ENCODE measurements around the gene TRRAP.
A peak's percentile ranks its signal among the peaks of the same experiment; 100 is the strongest.

DNA sequence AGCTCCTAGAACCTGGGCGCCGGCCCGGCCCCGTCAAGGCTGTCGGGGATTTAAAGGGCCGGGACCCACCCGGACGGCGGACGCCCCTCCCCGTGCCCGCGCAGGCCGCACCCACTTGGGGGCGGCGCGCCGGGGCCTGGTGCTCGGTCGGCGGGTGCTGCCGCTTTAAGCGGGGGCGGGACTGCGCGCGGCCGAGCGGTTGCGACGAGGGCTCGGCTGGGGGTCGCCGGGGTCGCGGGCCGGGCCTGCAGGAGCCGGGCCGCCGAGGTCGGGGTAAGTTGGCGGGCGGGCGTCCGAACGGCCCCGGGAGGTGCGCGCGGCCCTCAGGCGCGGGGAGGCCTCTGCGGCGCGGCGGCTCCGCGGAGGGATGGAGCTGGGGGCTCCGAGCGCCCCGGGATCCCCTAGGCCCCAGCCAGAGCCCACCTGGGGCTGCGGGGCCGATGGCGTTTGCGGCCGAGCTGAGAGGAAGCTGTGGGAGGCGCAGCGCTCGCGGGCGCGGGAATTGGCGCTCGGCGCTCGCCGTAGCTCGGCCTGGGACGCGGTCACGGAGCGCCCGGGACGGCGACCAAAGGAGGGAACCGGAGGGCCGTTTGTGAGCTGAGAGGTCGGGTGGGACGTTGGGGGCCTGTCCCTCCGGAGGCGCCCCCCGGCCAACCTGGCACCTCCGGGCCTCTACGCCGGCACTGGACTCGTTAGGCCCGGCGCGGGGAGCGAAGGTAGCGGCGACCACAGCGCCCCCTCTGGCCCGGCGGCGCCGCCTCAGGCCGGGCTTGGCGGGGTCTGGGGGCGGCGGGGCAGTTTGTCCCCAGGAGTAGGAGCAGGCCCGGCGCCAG is at the start of gene TRRAP:
- TF ChIP-seq, protein P1, sequence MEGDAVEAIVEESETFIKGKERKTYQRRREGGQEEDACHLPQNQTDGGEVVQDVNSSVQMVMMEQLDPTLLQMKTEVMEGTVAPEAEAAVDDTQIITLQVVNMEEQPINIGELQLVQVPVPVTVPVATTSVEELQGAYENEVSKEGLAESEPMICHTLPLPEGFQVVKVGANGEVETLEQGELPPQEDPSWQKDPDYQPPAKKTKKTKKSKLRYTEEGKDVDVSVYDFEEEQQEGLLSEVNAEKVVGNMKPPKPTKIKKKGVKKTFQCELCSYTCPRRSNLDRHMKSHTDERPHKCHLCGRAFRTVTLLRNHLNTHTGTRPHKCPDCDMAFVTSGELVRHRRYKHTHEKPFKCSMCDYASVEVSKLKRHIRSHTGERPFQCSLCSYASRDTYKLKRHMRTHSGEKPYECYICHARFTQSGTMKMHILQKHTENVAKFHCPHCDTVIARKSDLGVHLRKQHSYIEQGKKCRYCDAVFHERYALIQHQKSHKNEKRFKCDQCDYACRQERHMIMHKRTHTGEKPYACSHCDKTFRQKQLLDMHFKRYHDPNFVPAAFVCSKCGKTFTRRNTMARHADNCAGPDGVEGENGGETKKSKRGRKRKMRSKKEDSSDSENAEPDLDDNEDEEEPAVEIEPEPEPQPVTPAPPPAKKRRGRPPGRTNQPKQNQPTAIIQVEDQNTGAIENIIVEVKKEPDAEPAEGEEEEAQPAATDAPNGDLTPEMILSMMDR (IDR thresholded peaks at IDR 0.05) = peak in 1 of 3 donors; percentile 23
- no peak for TF ChIP-seq POLR2A (IDR thresholded peaks at IDR 0.05)
